Loucy (cell line): Measurements from ENCODE around the gene GAS6.

ENCODE experiments used
- H2AFZ ChIP-seq: fragments of 200-600 bp; sonication (generic); 2 replicates; pipeline ENCODE4 v1.6.0; 2016; ENCODE audit warnings: antibody characterized with exemption, mild to moderate bottlenecking, low read length, moderate library complexity
- H3F3A ChIP-seq: fragments of 200-600 bp; 2 replicates; pipeline ENCODE4 v1.6.0; 2016; ENCODE audit warnings: antibody characterized with exemption, low read depth, mild to moderate bottlenecking
- H3K27me3 ChIP-seq: fragments of 200-600 bp; sonication (generic); 2 replicates; pipeline ENCODE4 v1.6.1; 2014; ENCODE audit warnings: low read length, mild to moderate bottlenecking; ENCODE audit not compliant: insufficient read depth, poor library complexity, severe bottlenecking
- H3K36me3 ChIP-seq: fragments of 200-600 bp; sonication (generic); 2 replicates; pipeline ENCODE4 v1.6.1; 2016; ENCODE audit warnings: low read length; ENCODE audit not compliant: insufficient read depth
- H3K4me1 ChIP-seq: fragments of 200-600 bp; sonication (generic); 2 replicates; pipeline ENCODE4 v1.5.1; 2014; ENCODE audit warnings: low read length, mild to moderate bottlenecking; ENCODE audit not compliant: insufficient read depth, poor library complexity, severe bottlenecking
- H3K4me2 ChIP-seq: fragments of 200-600 bp; sonication (generic); 2 replicates; pipeline ENCODE4 v1.6.0; 2014; ENCODE audit warnings: antibody characterized with exemption, low read length, low read depth, mild to moderate bottlenecking; ENCODE audit not compliant: poor library complexity, severe bottlenecking
- H3K4me3 ChIP-seq: fragments of 200-600 bp; sonication (generic); 2 replicates; pipeline ENCODE4 v1.5.1; 2014; ENCODE audit warnings: low read length, mild to moderate bottlenecking, mixed read lengths; ENCODE audit not compliant: poor library complexity, severe bottlenecking
- H3K79me2 ChIP-seq: fragments of 200-600 bp; sonication (generic); 2 replicates; pipeline ENCODE4 v1.6.1; 2014; ENCODE audit warnings: low read length; ENCODE audit not compliant: insufficient read depth
- H3K9ac ChIP-seq: fragments of 200-600 bp; sonication (generic); 2 replicates; pipeline ENCODE4 v1.6.0; 2014; ENCODE audit warnings: mild to moderate bottlenecking, low read depth, low read length, moderate library complexity; ENCODE audit not compliant: poor library complexity, severe bottlenecking
- H3K9me2 ChIP-seq: fragments of 200-600 bp; sonication (generic); replicated peaks from 2 replicates; pipeline ENCODE4 v1.6.1; 2016; ENCODE audit warnings: low read depth, low read length, mixed read lengths
- H3K9me3 ChIP-seq: fragments of 200-600 bp; sonication (generic); 2 replicates; pipeline ENCODE4 v1.6.1; 2014; ENCODE audit warnings: mild to moderate bottlenecking, antibody characterized with exemption, low read length, low read depth; ENCODE audit not compliant: insufficient read depth
- H4K20me1 ChIP-seq: fragments of 200-600 bp; sonication (generic); 2 replicates; pipeline ENCODE4 v1.6.0; 2014; ENCODE audit warnings: antibody characterized with exemption, low read length, mild to moderate bottlenecking; ENCODE audit not compliant: insufficient read depth, poor library complexity, severe bottlenecking
- CTCF ChIP-seq: fragments of 200-600 bp; sonication (generic); conservative IDR thresholded peaks from 2 replicates; pipeline ENCODE4 v1.5.1; 2014; ENCODE audit warnings: mild to moderate bottlenecking, antibody characterized with exemption, low read length
- EZH2phosphoT487 ChIP-seq: fragments of 200-600 bp; IDR thresholded peaks from 2 replicates; pipeline ENCODE4 v1.6.1; 2018; ENCODE audit warnings: antibody characterized with exemption, mild to moderate bottlenecking, moderate library complexity, borderline replicate concordance

Gene GAS6

GRCh38 chr13:113849981-113850721, 13.7 kb downstream of the GAS6 start:
- H3K36me3 ChIP-seq: no peaks in the 10 kb centered on the region
- H3K79me2 ChIP-seq: no peaks in the 10 kb centered on the region
- peaks cover 39% of the 10 kb centered on the region for H3K4me1 ChIP-seq
- H3K27me3 ChIP-seq: no peaks in the 10 kb centered on the region
- no peaks in the 10 kb centered on the region for H3K9me3 ChIP-seq
- no peaks in the 10 kb centered on the region for H3K9me2 ChIP-seq
- H3K4me2 ChIP-seq: no peak overlapping the region
- H3F3A ChIP-seq: no peaks in the 10 kb centered on the region
- H3K4me3 ChIP-seq: no peak overlapping the region
- H4K20me1 ChIP-seq: no peaks in the 10 kb centered on the region
- TF ChIP-seq CTCF (no peak), EZH2phosphoT487 (no peak)
- H3K9ac ChIP-seq: no peak overlapping the region
- H2AFZ ChIP-seq: no peak overlapping the region

GRCh38 chr13:113849546-113849945, 14.3 kb downstream of the GAS6 start:
- H3K4me1 ChIP-seq: peaks cover 33% of the 10 kb centered on the region
- no peaks in the 10 kb centered on the region for H3K27me3 ChIP-seq
- TF ChIP-seq EZH2phosphoT487: no peak
- TF ChIP-seq CTCF: no peak
- H3F3A ChIP-seq: no peaks in the 10 kb centered on the region
- H3K9me2 ChIP-seq: no peaks in the 10 kb centered on the region
- H3K36me3 ChIP-seq: no peaks in the 10 kb centered on the region
- no peak overlapping the region for H2AFZ ChIP-seq
- no peaks in the 10 kb centered on the region for H3K79me2 ChIP-seq
- no peak overlapping the region for H3K4me3 ChIP-seq
- H3K9ac ChIP-seq: no peak overlapping the region
- H3K9me3 ChIP-seq: no peaks in the 10 kb centered on the region
- no peak overlapping the region for H3K4me2 ChIP-seq
- H4K20me1 ChIP-seq: no peaks in the 10 kb centered on the region

GRCh38 chr13:113848431-113849260, 15.2 kb downstream of the GAS6 start:
- Histone ChIP-seq H3K4me1 (peaks cover 24% of the 10 kb centered on the region), H3K36me3 (no peaks in the 10 kb centered on the region), H3K9me3 (no peaks in the 10 kb centered on the region), H3K4me2 (no peak overlapping the region), H3K9ac (no peak overlapping the region), H3K27me3 (no peaks in the 10 kb centered on the region), H3K4me3 (no peak overlapping the region), H3K9me2 (no peaks in the 10 kb centered on the region), H3K79me2 (no peaks in the 10 kb centered on the region), H3F3A (no peaks in the 10 kb centered on the region), H4K20me1 (no peaks in the 10 kb centered on the region), H2AFZ (no peak overlapping the region)
- TF ChIP-seq CTCF (no peak), EZH2phosphoT487 (no peak)
